Measurements from ENCODE around the gene TRABD2A.
A peak's percentile ranks its signal among the peaks of the same experiment; 100 is the strongest.
"Not testable (repeated sequence)": the region's sequence is repeated elsewhere in the genome, so short reads cannot be mapped to it uniquely, and the experiment has no call there.

The TRABD2A gene

GRCh38 chr2:84879584-84880394 is 1.1 kb downstream of the TRABD2A start:
- peak; percentile 45 for DNase-seq

GRCh38 chr2:84878896-84879583 is 1.8 kb downstream of the TRABD2A start:
- DNase-seq = no peak

GRCh38 chr2:84878459-84878858 is 2.4 kb downstream of the TRABD2A start:
- DNase-seq = no peak

- DNase-seq = no peak
These were observed 4.5 kb downstream of the TRABD2A start for GRCh38 chr2:84876369-84876768.

- DNase-seq = not testable (repeated sequence)
These were observed 5.3 kb downstream of the TRABD2A start for GRCh38 chr2:84875619-84876018.

GRCh38 chr2:84875213-84875560 is 5.7 kb downstream of the TRABD2A start:
- no peak for DNase-seq

- no peak for DNase-seq
These were observed 6.3 kb downstream of the TRABD2A start for GRCh38 chr2:84874381-84875212.

GRCh38 chr2:84873350-84873749 is 7.5 kb downstream of the TRABD2A start:
- DNase-seq = no peak

GRCh38 chr2:84872691-84873090 is 8.2 kb downstream of the TRABD2A start:
- DNase-seq = not testable (repeated sequence)

- DNase-seq = no peak
These were observed 10.6 kb downstream of the TRABD2A start for GRCh38 chr2:84870306-84870705.

- DNase-seq = not testable (repeated sequence)
These were observed 12.6 kb downstream of the TRABD2A start for GRCh38 chr2:84868327-84868726.

- no peak for DNase-seq
These were observed 14.8 kb downstream of the TRABD2A start for GRCh38 chr2:84866122-84866521.

GRCh38 chr2:84865181-84865783 is 15.6 kb downstream of the TRABD2A start:
- no peak for DNase-seq

- DNase-seq = no peak
These were observed 18.9 kb downstream of the TRABD2A start for GRCh38 chr2:84862006-84862405.

GRCh38 chr2:84861539-84861938 is 19.3 kb downstream of the TRABD2A start:
- no peak for DNase-seq

GRCh38 chr2:84858937-84859336 is 21.9 kb downstream of the TRABD2A start:
- DNase-seq = no peak

- no peak for DNase-seq
These were observed 22.8 kb downstream of the TRABD2A start for GRCh38 chr2:84858123-84858522.

- no peak for DNase-seq
These were observed 23.3 kb downstream of the TRABD2A start for GRCh38 chr2:84857566-84857965.

GRCh38 chr2:84856787-84857186 is 24.1 kb downstream of the TRABD2A start:
- DNase-seq = no peak

- DNase-seq = no peak
These were observed 25.2 kb downstream of the TRABD2A start for GRCh38 chr2:84855731-84856130.

- no peak for DNase-seq
These were observed 26.0 kb downstream of the TRABD2A start for GRCh38 chr2:84854850-84855249.

- no peak for DNase-seq
These were observed 29.0 kb downstream of the TRABD2A start for GRCh38 chr2:84851876-84852275.

- no peak for DNase-seq
These were observed 30.4 kb downstream of the TRABD2A start for GRCh38 chr2:84850471-84850870.

All from retina (tissue), 1 donor.